Measurements from ENCODE around the gene ABHD13.

- TF ChIP-seq POLR2A (IDR thresholded peaks at IDR 0.05) (no peak), CTCF (IDR thresholded peaks at IDR 0.05) (no peak)
Observed at GRCh38 chr13:108263621-108264355, 45.6 kb downstream of the ABHD13 start.
